Lower leg skin (tissue), 3 donors: Measurements from ENCODE around the gene P3H2.

Experiments
- CTCF ChIP-seq, 3 donors: fragments of 450-650 bp; IDR thresholded peaks; one replicate each; pipeline ENCODE4 v1.5.1; 2016; ENCODE audit warnings: antibody characterized with exemption in 3 of 3, mild to moderate bottlenecking in 3 of 3, moderate library complexity in 2 of 3
- POLR2A ChIP-seq, 2 donors: fragments of 450-650 bp; IDR thresholded peaks; one replicate each; pipeline ENCODE4 v1.6.1; 2016 to 2017; ENCODE audit warnings: antibody characterized with exemption in 2 of 2, mild to moderate bottlenecking in 1 of 2, moderate library complexity in 1 of 2

- TF ChIP-seq CTCF (IDR thresholded peaks at IDR 0.05), result no peak
- TF ChIP-seq POLR2A (IDR thresholded peaks at IDR 0.05), result no peak
These were observed 117.6 kb downstream of the P3H2 start for GRCh38 chr3:190003068-190003467.
